ENCODE results near the gene CLTC. TPM values are rescaled to one million over a fixed set of nuclear protein-coding genes. Genes with fewer than 3 reads are reported as not detected.
A peak's percentile ranks its signal among the peaks of the same experiment; 100 is the strongest.
"Not testable (repeated sequence)": the region's sequence is repeated elsewhere in the genome, so short reads cannot be mapped to it uniquely, and the experiment has no call there.

The CLTC gene
- total and polyA plus RNA-seq, 4 donors: 37.4 to 289 (median 165) TPM

- H3K9me3 ChIP-seq (ENCODE audit: control insufficient read depth, low read length); intact Hi-C loops (cut with DNase I); DNase-seq; ATAC-seq (ENCODE audit: low FRiP score); H3K27ac ChIP-seq (ENCODE audit: low read depth in 1 of 2, low read length in 2 of 2); H3K4me3 ChIP-seq (ENCODE audit: low read length in 2 of 2); H3K27me3 ChIP-seq (ENCODE audit: control insufficient read depth in 1 of 2, insufficient read depth in 2 of 2, low read length in 1 of 2); H3K36me3 ChIP-seq (ENCODE audit: control insufficient read depth in 1 of 2, insufficient read depth in 2 of 2, low read length in 1 of 2); H3K4me1 ChIP-seq (ENCODE audit: control insufficient read depth in 1 of 2, insufficient read depth in 2 of 2, low read length in 2 of 2): not testable (repeated sequence)
- WGBS, 2 donors: 88 to 89% methylated on average over 7 of the region's 7 CpGs
Observed at GRCh38 chr17:59656624-59657023, 36.9 kb downstream of the CLTC start.

GRCh38 chr17:59666235-59666634 lies 46.5 kb downstream of the CLTC start:
- Histone ChIP-seq H3K27ac (ENCODE audit: low read depth in 1 of 2, low read length in 2 of 2) (no peak overlapping the region), H3K4me1 (ENCODE audit: control insufficient read depth in 1 of 2, insufficient read depth in 2 of 2, low read length in 2 of 2) (no peaks in the 10 kb centered on the region), H3K9me3 (ENCODE audit: control insufficient read depth, low read length) (no peaks in the 10 kb centered on the region), H3K27me3 (ENCODE audit: control insufficient read depth in 1 of 2, insufficient read depth in 2 of 2, low read length in 1 of 2) (no peaks in the 10 kb centered on the region), H3K36me3 (ENCODE audit: control insufficient read depth in 1 of 2, insufficient read depth in 2 of 2, low read length in 1 of 2) (peaks cover 1 to 5% of the 10 kb centered on the region in 2 donors), H3K4me3 (ENCODE audit: low read length in 2 of 2) (no peak overlapping the region)
- intact Hi-C loops (cut with DNase I): loop anchor here in 1 of 2 donors (5.0 kb wide), 1 partner anchor 44 kb away; no protein-coding TSS in a partner anchor
- DNase-seq (no peak), ATAC-seq (ENCODE audit: low FRiP score) (no peak)
- 84 to 85% methylated on average over 5 of the region's 5 CpGs for WGBS, 2 donors

GRCh38 chr17:59668816-59669215 lies 49.1 kb downstream of the CLTC start:
- Histone ChIP-seq H3K9me3 (ENCODE audit: control insufficient read depth, low read length) (no peaks in the 10 kb centered on the region), H3K27me3 (ENCODE audit: control insufficient read depth in 1 of 2, insufficient read depth in 2 of 2, low read length in 1 of 2) (no peaks in the 10 kb centered on the region), H3K4me3 (ENCODE audit: low read length in 2 of 2) (no peak overlapping the region), H3K36me3 (ENCODE audit: control insufficient read depth in 1 of 2, insufficient read depth in 2 of 2, low read length in 1 of 2) (peaks cover 0 to 3% of the 10 kb centered on the region in 2 donors), H3K4me1 (ENCODE audit: control insufficient read depth in 1 of 2, insufficient read depth in 2 of 2, low read length in 2 of 2) (no peaks in the 10 kb centered on the region), H3K27ac (ENCODE audit: low read depth in 1 of 2, low read length in 2 of 2) (no peak overlapping the region)
- ATAC-seq (ENCODE audit: low FRiP score) (no peak), DNase-seq (no peak)
- intact Hi-C loops (cut with DNase I): loop anchor here in 1 of 2 donors (5.0 kb wide), 1 partner anchor 47 kb away; no protein-coding TSS in a partner anchor
- WGBS, 2 donors: 0 to 5% methylated on average over 3 of the region's 3 CpGs

GRCh38 chr17:59669411-59669810 lies 49.7 kb downstream of the CLTC start:
- 69 to 81% methylated on average over 1 of the region's 1 CpG for WGBS, 2 donors
- H3K4me3 ChIP-seq (ENCODE audit: low read length in 2 of 2): no peak overlapping the region
- H3K36me3 ChIP-seq (ENCODE audit: control insufficient read depth in 1 of 2, insufficient read depth in 2 of 2, low read length in 1 of 2): peaks cover 0 to 4% of the 10 kb centered on the region in 2 donors
- H3K27me3 ChIP-seq (ENCODE audit: control insufficient read depth in 1 of 2, insufficient read depth in 2 of 2, low read length in 1 of 2): no peaks in the 10 kb centered on the region
- DNase-seq: no peak
- intact Hi-C loops (cut with DNase I): loop anchor here in 1 of 2 donors (5.0 kb wide), 1 partner anchor 47 kb away; no protein-coding TSS in a partner anchor
- peak overlapping the region in 1 of 2 donors; percentile 93 for H3K27ac ChIP-seq (ENCODE audit: low read depth in 1 of 2, low read length in 2 of 2)
- H3K9me3 ChIP-seq (ENCODE audit: control insufficient read depth, low read length): no peaks in the 10 kb centered on the region
- no peaks in the 10 kb centered on the region for H3K4me1 ChIP-seq (ENCODE audit: control insufficient read depth in 1 of 2, insufficient read depth in 2 of 2, low read length in 2 of 2)
- ATAC-seq (ENCODE audit: low FRiP score): no peak

GRCh38 chr17:59669944-59670343 lies 50.2 kb downstream of the CLTC start:
- intact Hi-C loops (cut with DNase I): loop anchor here in 1 of 2 donors (5.0 kb wide), 1 partner anchor 48 kb away; no protein-coding TSS in a partner anchor
- no peaks in the 10 kb centered on the region for H3K4me1 ChIP-seq (ENCODE audit: control insufficient read depth in 1 of 2, insufficient read depth in 2 of 2, low read length in 2 of 2)

GRCh38 chr17:59671386-59671785 lies 51.7 kb downstream of the CLTC start:
- no peak for DNase-seq
- H3K27me3 ChIP-seq (ENCODE audit: control insufficient read depth in 1 of 2, insufficient read depth in 2 of 2, low read length in 1 of 2): no peaks in the 10 kb centered on the region
- intact Hi-C loops (cut with DNase I): no loop called here
- H3K9me3 ChIP-seq (ENCODE audit: control insufficient read depth, low read length): no peaks in the 10 kb centered on the region
- WGBS, 2 donors: 90 to 92% methylated on average over 1 of the region's 1 CpG
- H3K4me3 ChIP-seq (ENCODE audit: low read length in 2 of 2): no peak overlapping the region
- H3K27ac ChIP-seq (ENCODE audit: low read depth in 1 of 2, low read length in 2 of 2): peak overlapping the region in 1 of 2 donors; percentile 36
- ATAC-seq (ENCODE audit: low FRiP score): no peak
- no peaks in the 10 kb centered on the region for H3K4me1 ChIP-seq (ENCODE audit: control insufficient read depth in 1 of 2, insufficient read depth in 2 of 2, low read length in 2 of 2)
- peaks cover 4% of the 10 kb centered on the region in 2 donors for H3K36me3 ChIP-seq (ENCODE audit: control insufficient read depth in 1 of 2, insufficient read depth in 2 of 2, low read length in 1 of 2)

More at GRCh38 chr17:59669944-59670343, 50.2 kb downstream of the CLTC start:
- peak overlapping the region in 1 of 2 donors; percentile 93 for H3K27ac ChIP-seq (ENCODE audit: low read depth in 1 of 2, low read length in 2 of 2)
- WGBS, 2 donors: 95 to 100% methylated on average over 1 of the region's 1 CpG
- ATAC-seq (ENCODE audit: low FRiP score) (no peak), DNase-seq (no peak)
- peaks cover 0 to 4% of the 10 kb centered on the region in 2 donors for H3K36me3 ChIP-seq (ENCODE audit: control insufficient read depth in 1 of 2, insufficient read depth in 2 of 2, low read length in 1 of 2)
- H3K4me3 ChIP-seq (ENCODE audit: low read length in 2 of 2): no peak overlapping the region
- no peaks in the 10 kb centered on the region for H3K27me3 ChIP-seq (ENCODE audit: control insufficient read depth in 1 of 2, insufficient read depth in 2 of 2, low read length in 1 of 2)
- no peaks in the 10 kb centered on the region for H3K9me3 ChIP-seq (ENCODE audit: control insufficient read depth, low read length)

- Histone ChIP-seq H3K27ac (ENCODE audit: low read depth in 1 of 2, low read length in 2 of 2) (no peak overlapping the region), H3K36me3 (ENCODE audit: control insufficient read depth in 1 of 2, insufficient read depth in 2 of 2, low read length in 1 of 2) (peaks cover 4% of the 10 kb centered on the region in 2 donors), H3K9me3 (ENCODE audit: control insufficient read depth, low read length) (no peaks in the 10 kb centered on the region), H3K27me3 (ENCODE audit: control insufficient read depth in 1 of 2, insufficient read depth in 2 of 2, low read length in 1 of 2) (no peaks in the 10 kb centered on the region), H3K4me1 (ENCODE audit: control insufficient read depth in 1 of 2, insufficient read depth in 2 of 2, low read length in 2 of 2) (no peaks in the 10 kb centered on the region), H3K4me3 (ENCODE audit: low read length in 2 of 2) (no peak overlapping the region)
- WGBS, 2 donors: 54 to 57% methylated on average over 1 of the region's 1 CpG
- no peak for ATAC-seq (ENCODE audit: low FRiP score)
- intact Hi-C loops (cut with DNase I): no loop called here
- DNase-seq: no peak
Observed at GRCh38 chr17:59675231-59675630, 55.5 kb downstream of the CLTC start.

- intact Hi-C loops (cut with DNase I): no loop called here
- 39 to 42% methylated on average over 7 of the region's 7 CpGs for WGBS, 2 donors
- DNase-seq (no peak), ATAC-seq (ENCODE audit: low FRiP score) (no peak)
- H3K27ac ChIP-seq (ENCODE audit: low read depth in 1 of 2, low read length in 2 of 2): no peak overlapping the region
- H3K36me3 ChIP-seq (ENCODE audit: control insufficient read depth in 1 of 2, insufficient read depth in 2 of 2, low read length in 1 of 2): peaks cover 4 to 7% of the 10 kb centered on the region in 2 donors
- no peaks in the 10 kb centered on the region for H3K27me3 ChIP-seq (ENCODE audit: control insufficient read depth in 1 of 2, insufficient read depth in 2 of 2, low read length in 1 of 2)
- no peak overlapping the region for H3K4me3 ChIP-seq (ENCODE audit: low read length in 2 of 2)
- H3K9me3 ChIP-seq (ENCODE audit: control insufficient read depth, low read length): no peaks in the 10 kb centered on the region
- H3K4me1 ChIP-seq (ENCODE audit: control insufficient read depth in 1 of 2, insufficient read depth in 2 of 2, low read length in 2 of 2): no peaks in the 10 kb centered on the region
Observed at GRCh38 chr17:59676716-59677115, 57.0 kb downstream of the CLTC start.

GRCh38 chr17:59678918-59679317 lies 59.2 kb downstream of the CLTC start:
- 45 to 48% methylated on average over 2 of the region's 2 CpGs for WGBS, 2 donors
- intact Hi-C loops (cut with DNase I): no loop called here
- no peak overlapping the region for H3K27ac ChIP-seq (ENCODE audit: low read depth in 1 of 2, low read length in 2 of 2)
- H3K27me3 ChIP-seq (ENCODE audit: control insufficient read depth in 1 of 2, insufficient read depth in 2 of 2, low read length in 1 of 2): no peaks in the 10 kb centered on the region
- no peaks in the 10 kb centered on the region for H3K4me1 ChIP-seq (ENCODE audit: control insufficient read depth in 1 of 2, insufficient read depth in 2 of 2, low read length in 2 of 2)
- H3K4me3 ChIP-seq (ENCODE audit: low read length in 2 of 2): no peak overlapping the region
- DNase-seq: no peak
- no peaks in the 10 kb centered on the region for H3K9me3 ChIP-seq (ENCODE audit: control insufficient read depth, low read length)
- peaks cover 6 to 11% of the 10 kb centered on the region in 2 donors for H3K36me3 ChIP-seq (ENCODE audit: control insufficient read depth in 1 of 2, insufficient read depth in 2 of 2, low read length in 1 of 2)
- no peak for ATAC-seq (ENCODE audit: low FRiP score)
